ENCODE results near the gene ZBTB46.
A peak's percentile ranks its signal among the peaks of the same experiment; 100 is the strongest.

Gene ZBTB46

GRCh38 chr20:63864978-63865640, 34.0 kb upstream of the ZBTB46 start, which contains the start of gene TPD52L2:
TSS of gene TPD52L2 (plus strand) at chr20:63865270. CDS start at chr20:63865366, 96 bp downstream.
- H3K4me3 ChIP-seq (ENCODE audit: low read depth, low read length), result peak within 1 kb of the TSS; percentile 98
- peak; percentile 96 for DNase-seq (ENCODE audit: low read depth)
- no peak for TF ChIP-seq CTCF (IDR thresholded peaks at IDR 0.05; ENCODE audit: low read depth, low read length, missing control alignments)

- H3K4me3 ChIP-seq (ENCODE audit: low read depth, low read length), result peak overlapping the region; percentile 98
- TF ChIP-seq CTCF (IDR thresholded peaks at IDR 0.05; ENCODE audit: low read depth, low read length, missing control alignments), result no peak
- DNase-seq (ENCODE audit: low read depth), result no peak
Observed at GRCh38 chr20:63864545-63864977, 33.5 kb upstream of the ZBTB46 start.

GRCh38 chr20:63863798-63864544, 32.9 kb upstream of the ZBTB46 start:
- peak; percentile 88 for DNase-seq (ENCODE audit: low read depth)
- H3K4me3 ChIP-seq (ENCODE audit: low read depth, low read length), result peak overlapping the region; percentile 98
- peak; percentile 84 for TF ChIP-seq CTCF (IDR thresholded peaks at IDR 0.05; ENCODE audit: low read depth, low read length, missing control alignments)

GRCh38 chr20:63863021-63863797, 32.1 kb upstream of the ZBTB46 start:
- DNase-seq (ENCODE audit: low read depth), result no peak
- H3K4me3 ChIP-seq (ENCODE audit: low read depth, low read length), result peak overlapping the region; percentile 98
- TF ChIP-seq CTCF (IDR thresholded peaks at IDR 0.05; ENCODE audit: low read depth, low read length, missing control alignments), result no peak

GRCh38 chr20:63861981-63862901, 31.2 kb upstream of the ZBTB46 start:
- DNase-seq (ENCODE audit: low read depth), result no peak
- TF ChIP-seq CTCF (IDR thresholded peaks at IDR 0.05; ENCODE audit: low read depth, low read length, missing control alignments), result no peak
- no peak overlapping the region for H3K4me3 ChIP-seq (ENCODE audit: low read depth, low read length)

GRCh38 chr20:63861365-63861934, 30.4 kb upstream of the ZBTB46 start, which contains the start of gene ABHD16B:
TSS of gene ABHD16B (plus strand) at chr20:63861498. CDS start at chr20:63861541, 43 bp downstream.
- TF ChIP-seq CTCF (IDR thresholded peaks at IDR 0.05; ENCODE audit: low read depth, low read length, missing control alignments), result no peak
- H3K4me3 ChIP-seq (ENCODE audit: low read depth, low read length), result no peak within 1 kb of the TSS
- DNase-seq (ENCODE audit: low read depth), result no peak

All from GM12864 (cell line).